GM12865 (cell line): ENCODE measurements around the gene PLSCR5.

Source experiments
- DNase-seq: peaks from one replicate; pipeline ENCODE4 v3.0.0; 2010; ENCODE audit warnings: low read depth
- H3K4me3 ChIP-seq: 2 replicates; pipeline ENCODE4 v1.5.1; 2011; ENCODE audit warnings: mild to moderate bottlenecking, low read depth, low read length, control low read depth
- TF ChIP-seq, protein P1 (sequence below): IDR thresholded peaks from 2 replicates; pipeline ENCODE4 v1.5.1; 2011; ENCODE audit warnings: low read length, control low read depth, low read depth, inconsistent platforms; ENCODE audit not compliant: insufficient read depth; ENCODE audit errors: missing control alignments

PLSCR5 gene

DNA sequence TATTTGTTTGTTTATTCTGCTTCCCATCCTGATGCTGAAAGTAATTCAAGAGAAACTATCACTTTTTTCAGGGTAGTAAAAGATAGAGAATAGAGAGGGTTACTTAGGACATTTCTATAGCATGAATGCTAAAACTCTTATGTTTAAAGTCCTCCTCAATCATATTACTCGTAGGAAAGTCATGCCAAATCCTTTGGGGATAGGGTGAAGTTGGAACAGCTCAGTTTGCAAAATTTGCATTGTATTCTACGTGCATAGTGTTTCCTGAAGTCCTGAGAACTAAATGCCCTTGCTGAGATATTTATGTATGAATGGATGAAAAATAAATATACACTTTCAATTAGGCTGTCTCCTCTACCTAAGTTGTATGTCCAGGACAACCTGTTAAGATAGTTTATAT, 14.6 kb downstream of the PLSCR5 start:
- no peak for DNase-seq
- no peak overlapping the region for H3K4me3 ChIP-seq
- TF ChIP-seq, protein P1, sequence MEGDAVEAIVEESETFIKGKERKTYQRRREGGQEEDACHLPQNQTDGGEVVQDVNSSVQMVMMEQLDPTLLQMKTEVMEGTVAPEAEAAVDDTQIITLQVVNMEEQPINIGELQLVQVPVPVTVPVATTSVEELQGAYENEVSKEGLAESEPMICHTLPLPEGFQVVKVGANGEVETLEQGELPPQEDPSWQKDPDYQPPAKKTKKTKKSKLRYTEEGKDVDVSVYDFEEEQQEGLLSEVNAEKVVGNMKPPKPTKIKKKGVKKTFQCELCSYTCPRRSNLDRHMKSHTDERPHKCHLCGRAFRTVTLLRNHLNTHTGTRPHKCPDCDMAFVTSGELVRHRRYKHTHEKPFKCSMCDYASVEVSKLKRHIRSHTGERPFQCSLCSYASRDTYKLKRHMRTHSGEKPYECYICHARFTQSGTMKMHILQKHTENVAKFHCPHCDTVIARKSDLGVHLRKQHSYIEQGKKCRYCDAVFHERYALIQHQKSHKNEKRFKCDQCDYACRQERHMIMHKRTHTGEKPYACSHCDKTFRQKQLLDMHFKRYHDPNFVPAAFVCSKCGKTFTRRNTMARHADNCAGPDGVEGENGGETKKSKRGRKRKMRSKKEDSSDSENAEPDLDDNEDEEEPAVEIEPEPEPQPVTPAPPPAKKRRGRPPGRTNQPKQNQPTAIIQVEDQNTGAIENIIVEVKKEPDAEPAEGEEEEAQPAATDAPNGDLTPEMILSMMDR: no peak

DNA sequence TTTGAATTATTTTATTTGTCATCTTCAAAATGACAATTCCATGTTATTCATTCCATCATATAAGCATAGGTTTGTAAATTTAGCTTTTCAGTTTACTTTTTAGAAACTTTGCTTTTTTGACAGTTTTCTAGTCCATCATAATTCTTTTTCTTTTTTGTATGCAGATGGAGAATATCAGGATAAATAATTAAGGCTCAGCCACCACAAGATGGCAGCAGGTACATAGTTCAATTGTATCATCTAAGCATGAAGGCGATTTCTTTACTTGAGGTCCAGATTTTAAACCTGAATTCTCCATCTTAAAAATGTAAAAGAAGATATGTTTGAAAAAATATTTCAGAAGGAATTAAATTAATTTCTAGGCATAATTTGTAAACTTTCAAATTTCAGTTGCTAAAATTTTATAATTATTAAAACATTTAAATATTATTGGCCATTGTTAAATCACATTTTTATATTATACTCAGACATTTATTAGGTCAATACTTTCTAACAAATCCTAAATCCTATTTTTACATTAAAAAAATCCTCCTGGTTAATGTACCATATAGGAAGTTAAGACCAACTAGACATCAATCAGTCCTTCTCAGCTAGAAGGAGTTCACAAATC, 15.1 kb downstream of the PLSCR5 start:
- TF ChIP-seq, protein P1: peak; percentile 20
- no peak overlapping the region for H3K4me3 ChIP-seq
- DNase-seq: peak; percentile 33

DNA sequence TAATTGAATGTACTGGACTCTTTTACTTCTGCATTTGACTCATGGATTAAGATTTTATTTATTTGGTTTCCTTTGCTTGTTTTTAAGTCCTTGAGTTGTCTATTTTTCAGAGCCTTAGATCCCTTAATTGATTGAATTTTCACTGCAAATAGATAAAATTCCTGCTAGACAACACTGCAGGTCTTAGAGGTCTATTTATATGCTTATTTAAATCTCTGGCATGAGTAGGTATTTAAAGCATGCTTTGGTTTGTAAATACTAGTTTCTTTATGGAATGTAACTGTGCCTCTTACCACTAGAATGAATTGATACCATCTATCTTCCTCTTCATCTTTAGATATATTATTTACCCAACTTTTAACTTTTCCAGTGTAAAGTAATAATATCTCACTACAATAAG, 20.0 kb downstream of the PLSCR5 start:
- TF ChIP-seq, protein P1: no peak
- no peak for DNase-seq
- H3K4me3 ChIP-seq: no peak overlapping the region

DNA sequence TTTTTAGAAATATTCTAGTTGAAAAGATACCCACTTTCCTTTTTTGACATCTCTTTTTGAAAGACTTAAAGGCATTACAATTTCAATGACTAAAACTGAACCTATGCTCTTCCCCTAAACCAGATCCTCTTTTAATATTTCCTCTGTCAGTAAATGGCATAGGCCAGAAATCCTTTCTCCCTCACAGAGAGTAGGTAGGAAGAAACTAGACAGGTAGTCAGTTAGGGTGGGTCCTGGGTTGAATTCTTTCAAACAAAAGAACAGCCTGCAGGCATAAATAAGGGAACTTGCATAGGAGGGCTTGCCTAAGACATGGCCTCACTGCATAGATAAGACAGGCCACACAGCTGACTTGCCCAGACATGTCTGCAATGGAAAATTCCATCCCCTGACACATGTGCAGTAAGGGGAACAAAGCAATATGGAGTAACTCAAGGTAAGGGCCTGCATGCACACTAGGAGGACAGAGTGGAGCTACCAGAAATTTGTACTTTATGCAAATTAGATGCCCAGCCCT, 23.1 kb downstream of the PLSCR5 start:
- TF ChIP-seq, protein P1: no peak
- no peak for DNase-seq
- H3K4me3 ChIP-seq: no peak overlapping the region

DNA sequence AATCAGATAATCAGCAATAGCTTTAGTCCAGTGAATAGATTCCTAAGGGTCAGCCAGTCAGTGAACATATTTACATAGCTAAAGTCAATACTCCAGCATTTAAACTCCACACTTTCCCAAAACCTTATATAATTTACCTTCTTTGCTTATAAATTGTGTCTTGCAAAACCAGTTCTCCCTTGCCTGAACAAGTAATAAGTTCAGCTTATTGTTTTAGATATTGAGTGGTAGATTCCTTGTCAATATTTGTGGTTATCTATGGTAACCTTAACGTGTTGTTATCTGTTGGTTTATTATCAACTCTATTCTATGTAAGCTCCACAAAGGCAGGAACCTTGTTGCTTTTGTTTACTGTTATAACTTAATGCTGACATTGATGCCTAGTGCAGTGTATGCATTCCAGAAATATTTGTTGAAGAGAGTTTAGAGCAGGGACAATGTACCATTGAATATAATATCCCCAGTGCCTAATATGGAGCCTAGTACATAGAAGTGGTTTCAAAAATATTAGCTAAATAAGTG, 24.0 kb downstream of the PLSCR5 start:
- TF ChIP-seq, protein P1: no peak
- H3K4me3 ChIP-seq: no peak overlapping the region
- no peak for DNase-seq

DNA sequence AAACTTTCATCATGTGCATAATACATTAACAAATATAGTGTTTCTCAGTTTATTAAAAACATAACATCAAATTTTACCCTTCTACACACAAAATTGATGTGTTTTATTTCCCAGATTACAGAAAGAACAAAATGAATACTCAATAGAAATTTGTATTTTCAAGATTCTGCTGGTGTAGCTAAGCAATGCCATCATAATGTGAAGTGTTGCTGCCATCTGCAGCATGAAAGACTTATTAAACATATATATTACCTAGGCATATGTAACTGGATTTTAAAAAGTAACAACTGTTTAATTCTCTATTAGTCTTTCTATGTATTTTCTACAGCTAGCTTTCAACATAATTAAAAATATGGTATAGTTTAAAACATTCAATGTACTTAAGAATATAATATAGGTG, 27.5 kb downstream of the PLSCR5 start:
- peak; percentile 50 for DNase-seq
- TF ChIP-seq, protein P1: peak; percentile 16
- no peak overlapping the region for H3K4me3 ChIP-seq

DNA sequence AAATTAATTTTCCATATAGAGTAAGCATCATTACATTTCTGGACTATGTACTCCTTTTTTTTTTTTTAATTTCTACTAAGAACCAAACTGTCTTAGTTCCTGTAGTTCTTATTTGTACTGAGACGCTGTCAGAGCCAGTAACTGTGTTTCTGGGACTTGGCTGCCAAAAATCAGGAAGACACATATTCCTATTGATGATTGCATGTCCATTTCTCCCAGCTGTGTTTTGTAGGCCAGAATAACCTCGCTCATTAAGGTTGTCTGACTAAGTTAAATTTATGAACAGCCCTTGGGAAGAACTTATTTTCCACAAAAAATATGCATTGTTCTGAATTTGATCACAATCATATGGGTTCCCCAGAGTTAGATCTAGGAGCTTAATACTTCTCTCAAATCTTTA, 29.5 kb downstream of the PLSCR5 start:
- TF ChIP-seq, protein P1: no peak

More for the DNA sequence above, 29.5 kb downstream of the PLSCR5 start:
- DNase-seq: no peak
- H3K4me3 ChIP-seq: no peak overlapping the region
